IMR-90 (cell line): Measurements from ENCODE around the gene PODNL1. TPM values are rescaled to one million over a fixed set of nuclear protein-coding genes. Genes with fewer than 3 reads are reported as not detected.

Experiments
- ATAC-seq: fragments of 200-7000 bp; cut with Tn5 transposase; 2 replicates; pipeline ENCODE4 v1.9.1; 2020; ENCODE audit warnings: low read depth, mild to moderate bottlenecking, moderate library complexity
- Bru-seq: library from RNA; stranded (reverse); fragments of 400-500 nt; gene quantifications from one replicate; lab custom pipeline; 2021; lab: Mats Ljungman, UMichigan
- BruChase-seq, 2 experiments: library from RNA; stranded (reverse); fragments of 400-500 nt; gene quantifications; one replicate each; lab custom pipeline; 2021; lab: Mats Ljungman, UMichigan
- BruUV-seq: library from RNA; stranded (reverse); fragments of 400-500 nt; replicated peaks from 2 replicates; lab custom pipeline; 2021; lab: Mats Ljungman, UMichigan
- CTCF ChIA-PET: fragments of 300-600 bp; formaldehyde crosslinking; extraction: SDS; loops from one replicate; lab custom pipeline; 2021; ENCODE audit warnings: antibody characterized with exemption; lab: Yijun Ruan, JAX
- POLR2A ChIA-PET: fragments of 300-600 bp; sonication (Branson Sonifier 250); formaldehyde crosslinking; loops from one replicate; lab custom pipeline; 2022; ENCODE audit warnings: antibody characterized with exemption; ENCODE audit not compliant: unreplicated experiment; lab: Charles Lee
- DNase-seq: peaks from one replicate; pipeline ENCODE4 v3.0.0; 2013
- H2AFZ ChIP-seq: replicated peaks from 2 replicates; pipeline ENCODE3; 2013; ENCODE audit warnings: low read length, mild to moderate bottlenecking; ENCODE audit not compliant: poor library complexity
- H2AK5ac ChIP-seq: 2 replicates; pipeline ENCODE4 v1.6.1; 2013; ENCODE audit warnings: low read depth, low read length, inconsistent platforms
- H2AK9ac ChIP-seq: replicated peaks from 2 replicates; pipeline ENCODE3; 2013; ENCODE audit warnings: mild to moderate bottlenecking, low read depth, low read length, moderate library complexity; ENCODE audit not compliant: poor library complexity
- H2BK120ac ChIP-seq: 2 replicates; pipeline ENCODE4 v1.6.1; 2013; ENCODE audit warnings: low read depth, low read length, inconsistent platforms
- H2BK15ac ChIP-seq: 3 replicates; pipeline ENCODE4 v1.6.1; 2013; ENCODE audit warnings: low read depth, low read length, inconsistent platforms
- H2BK20ac ChIP-seq: 2 replicates; pipeline ENCODE4 v1.6.1; 2013; ENCODE audit warnings: low read depth, mild to moderate bottlenecking, inconsistent platforms, low read length, moderate library complexity
- H2BK5ac ChIP-seq: 2 replicates; pipeline ENCODE4 v1.6.1; 2013; ENCODE audit warnings: mild to moderate bottlenecking, low read depth, low read length, inconsistent platforms; ENCODE audit not compliant: poor library complexity, severe bottlenecking
- H3K14ac ChIP-seq: replicated peaks from 2 replicates; pipeline ENCODE4 v1.6.1; 2013; ENCODE audit warnings: low read depth, low read length, inconsistent platforms
- H3K18ac ChIP-seq: 2 replicates; pipeline ENCODE4 v1.6.1; 2013; ENCODE audit warnings: low read depth, low read length, control low read depth
- H3K23ac ChIP-seq: 2 replicates; pipeline ENCODE4 v1.6.1; 2013; ENCODE audit warnings: low read depth, low read length, inconsistent platforms
- H3K27ac ChIP-seq: 2 replicates; pipeline ENCODE4 v1.5.1; 2013; ENCODE audit warnings: mild to moderate bottlenecking, control low read depth, low read length; ENCODE audit not compliant: insufficient read depth
- H3K27me3 ChIP-seq: 2 replicates; pipeline ENCODE4 v1.6.1; 2013; ENCODE audit warnings: low read length; ENCODE audit not compliant: control insufficient read depth, insufficient read depth
- H3K36me3 ChIP-seq: 2 replicates; pipeline ENCODE4 v1.6.1; 2013; ENCODE audit warnings: low read length, mixed read lengths; ENCODE audit not compliant: control insufficient read depth, insufficient read depth
- H3K4ac ChIP-seq: 2 replicates; pipeline ENCODE4 v1.6.1; 2013; ENCODE audit warnings: low read depth, low read length, inconsistent platforms
- H3K4me1 ChIP-seq: 2 replicates; pipeline ENCODE4 v1.6.1; 2013; ENCODE audit warnings: low read length, mixed read lengths; ENCODE audit not compliant: control insufficient read depth, insufficient read depth
- H3K4me2 ChIP-seq: 2 replicates; pipeline ENCODE4 v1.6.1; 2013; ENCODE audit warnings: low read depth, mild to moderate bottlenecking, control low read depth, low read length, moderate library complexity
- H3K4me3 ChIP-seq: 2 replicates; pipeline ENCODE4 v1.5.1; 2013; ENCODE audit warnings: low read depth, mild to moderate bottlenecking, control low read depth, low read length, moderate library complexity; ENCODE audit not compliant: insufficient read depth
- H3K56ac ChIP-seq: 2 replicates; pipeline ENCODE4 v1.6.1; 2013; ENCODE audit warnings: low read length, inconsistent platforms; ENCODE audit not compliant: insufficient read depth; ENCODE audit errors: extremely low read depth
- H3K79me1 ChIP-seq, 2 experiments: 2 replicates each; pipeline ENCODE4 v1.6.1; 2013; ENCODE audit warnings: low read length in 2 of 2, inconsistent platforms in 1 of 2, low read depth in 1 of 2
- H3K9ac ChIP-seq: 2 replicates; pipeline ENCODE4 v1.6.1; 2013; ENCODE audit warnings: low read depth, low read length, control low read depth
- H3K9me1 ChIP-seq: 2 replicates; pipeline ENCODE4 v1.6.1; 2013; ENCODE audit warnings: low read length, inconsistent platforms; ENCODE audit not compliant: insufficient read depth
- H3K9me3 ChIP-seq: 2 replicates; pipeline ENCODE4 v1.6.1; 2013; ENCODE audit warnings: low read length; ENCODE audit not compliant: control insufficient read depth, insufficient read depth
- H4K20me1 ChIP-seq: 2 replicates; pipeline ENCODE4 v1.6.1; 2013; ENCODE audit warnings: low read length, inconsistent platforms; ENCODE audit not compliant: insufficient read depth
- H4K5ac ChIP-seq: 2 replicates; pipeline ENCODE4 v1.6.1; 2013; ENCODE audit warnings: mild to moderate bottlenecking, low read depth, low read length, control low read depth
- H4K8ac ChIP-seq, 2 experiments: 2 replicates each; pipeline ENCODE4 v1.6.1; 2013; ENCODE audit warnings: low read depth in 2 of 2, low read length in 2 of 2, control low read depth in 1 of 2, inconsistent platforms in 1 of 2
- H4K91ac ChIP-seq: 2 replicates; pipeline ENCODE4 v1.6.1; 2013; ENCODE audit warnings: low read depth, low read length, inconsistent platforms; ENCODE audit not compliant: insufficient read depth
- CEBPB ChIP-seq: IDR thresholded peaks from 2 replicates; pipeline ENCODE4 v1.6.1; 2012; ENCODE audit warnings: low read depth, low read length, improper control_type of control experiment
- CHD1 ChIP-seq: IDR thresholded peaks from 2 replicates; pipeline ENCODE4 v1.6.1; 2012; ENCODE audit warnings: low read depth, low read length, improper control_type of control experiment
- CTCF ChIP-seq: conservative IDR thresholded peaks from 2 replicates; pipeline ENCODE4 v1.5.1; 2012; ENCODE audit warnings: mild to moderate bottlenecking, low read depth, low read length, improper control_type of control experiment
- FOS ChIP-seq: fragments of 150-350 bp; IDR thresholded peaks from 2 replicates; pipeline ENCODE4 v1.6.1; 2016; ENCODE audit warnings: low read depth, low read length
- MAFK ChIP-seq: IDR thresholded peaks from 2 replicates; pipeline ENCODE4 v1.6.1; 2012; ENCODE audit warnings: low read depth, low read length, improper control_type of control experiment
- MAZ ChIP-seq: IDR thresholded peaks from 2 replicates; pipeline ENCODE4 v1.6.1; 2012; ENCODE audit warnings: low read depth, mild to moderate bottlenecking, low read length, improper control_type of control experiment, moderate library complexity, borderline replicate concordance
- NFE2L2 ChIP-seq: fragments of 150-350 bp; IDR thresholded peaks from 2 replicates; pipeline ENCODE4 v1.6.1; 2016; ENCODE audit warnings: low read depth, mild to moderate bottlenecking, low read length
- POLR2A ChIP-seq: IDR thresholded peaks from 2 replicates; pipeline ENCODE4 v1.6.1; 2012; ENCODE audit warnings: mild to moderate bottlenecking, low read depth, low read length
- RAD21 ChIP-seq: IDR thresholded peaks from 2 replicates; pipeline ENCODE4 v1.6.1; 2012; ENCODE audit warnings: low read length, improper control_type of control experiment
- RFX5 ChIP-seq: IDR thresholded peaks from 2 replicates; pipeline ENCODE4 v1.8.0; 2012; ENCODE audit warnings: low read depth, mild to moderate bottlenecking, low read length, moderate library complexity
- SMC3 ChIP-seq: fragments of 150-350 bp; IDR thresholded peaks from 2 replicates; pipeline ENCODE4 v1.6.1; 2016; ENCODE audit warnings: low read depth, mild to moderate bottlenecking, antibody characterized with exemption, low read length, moderate library complexity
- WGBS, 2 experiments: methylation state at CpG; one replicate each; pipeline versions ENCODE4 v1.1.5 to v1.1.7; 2013; ENCODE audit warnings: missing lambda C conversion rate in 2 of 2; ENCODE audit not compliant: insufficient read length in 1 of 2; ENCODE audit errors: extremely low coverage in 2 of 2; 5-methylcytosine and 5-hydroxymethylcytosine counted together
- dilution Hi-C: fragments of 300-500 bp; cut with HindIII; formaldehyde crosslinking; loops from one replicate; pipeline ENCODE4 v1.14.3; 2018; ENCODE audit warnings: low sequenced_read_pairs; ENCODE audit not compliant: unreplicated experiment
- in situ Hi-C: fragments of 300-500 bp; cut with MboI; formaldehyde crosslinking; loops from 3 replicates; pipeline ENCODE4 v1.14.3; 2019; ENCODE audit warnings: low sequenced_read_pairs, inconsistent platforms, mixed read lengths
- intact Hi-C: fragments of 100-400 bp; cut with micrococcal nuclease; formaldehyde crosslinking; loops from 2 replicates; pipeline ENCODE4 v1.10.0; 2022
- long read RNA-seq: library from polyadenylated mRNA; unstranded; transcript quantifications from one replicate; pipeline ENCODE4 v2.0.0, GENCODE V29; 2021; ENCODE audit not compliant: unreplicated experiment
- polyA plus RNA-seq, 3 experiments: library from polyadenylated mRNA; depleted of rRNA; stranded (reverse); fragments of >200 nt; gene quantifications; 2 replicates each; pipeline ENCODE4 v1.2.3, GENCODE V29; 2012; ENCODE audit warnings: low replicate concordance in 1 of 3
- total RNA-seq: library from RNA; depleted of rRNA; stranded (reverse); fragments of >200 nt; gene quantifications from 2 replicates; pipeline ENCODE4 v1.2.3, GENCODE V29; 2012; rRNA removed

PODNL1 gene, protein sequence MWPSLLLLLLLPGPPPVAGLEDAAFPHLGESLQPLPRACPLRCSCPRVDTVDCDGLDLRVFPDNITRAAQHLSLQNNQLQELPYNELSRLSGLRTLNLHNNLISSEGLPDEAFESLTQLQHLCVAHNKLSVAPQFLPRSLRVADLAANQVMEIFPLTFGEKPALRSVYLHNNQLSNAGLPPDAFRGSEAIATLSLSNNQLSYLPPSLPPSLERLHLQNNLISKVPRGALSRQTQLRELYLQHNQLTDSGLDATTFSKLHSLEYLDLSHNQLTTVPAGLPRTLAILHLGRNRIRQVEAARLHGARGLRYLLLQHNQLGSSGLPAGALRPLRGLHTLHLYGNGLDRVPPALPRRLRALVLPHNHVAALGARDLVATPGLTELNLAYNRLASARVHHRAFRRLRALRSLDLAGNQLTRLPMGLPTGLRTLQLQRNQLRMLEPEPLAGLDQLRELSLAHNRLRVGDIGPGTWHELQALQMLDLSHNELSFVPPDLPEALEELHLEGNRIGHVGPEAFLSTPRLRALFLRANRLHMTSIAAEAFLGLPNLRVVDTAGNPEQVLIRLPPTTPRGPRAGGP
- total RNA-seq (under 0.01 TPM in 2 replicates), polyA plus RNA-seq (2012; rRNA removed) (2.3 and 2.4 TPM in 2 replicates), Bru-seq, nascent RNA (percentile 24 among the genes with signal in this experiment), BruChase-seq, experiment 1, labeled RNA remaining after a 6-hour chase (percentile 39 among the genes with signal in this experiment), BruChase-seq, experiment 2, labeled RNA remaining after a 2-hour chase (percentile 38 among the genes with signal in this experiment)
- polyA plus RNA-seq (2012; cell fraction: cytosol; rRNA removed), result 4.0 and 5.7 TPM in 2 replicates
- polyA plus RNA-seq (2012; cell fraction: nucleus; rRNA removed; ENCODE audit: low replicate concordance), result 2.6 and 6.9 TPM in 2 replicates
- long read RNA-seq, partial matches to known transcripts, result 7 of 24 reads
- long read RNA-seq, other reads (novel, unspliced or antisense), result 15 of 24 reads

DNA sequence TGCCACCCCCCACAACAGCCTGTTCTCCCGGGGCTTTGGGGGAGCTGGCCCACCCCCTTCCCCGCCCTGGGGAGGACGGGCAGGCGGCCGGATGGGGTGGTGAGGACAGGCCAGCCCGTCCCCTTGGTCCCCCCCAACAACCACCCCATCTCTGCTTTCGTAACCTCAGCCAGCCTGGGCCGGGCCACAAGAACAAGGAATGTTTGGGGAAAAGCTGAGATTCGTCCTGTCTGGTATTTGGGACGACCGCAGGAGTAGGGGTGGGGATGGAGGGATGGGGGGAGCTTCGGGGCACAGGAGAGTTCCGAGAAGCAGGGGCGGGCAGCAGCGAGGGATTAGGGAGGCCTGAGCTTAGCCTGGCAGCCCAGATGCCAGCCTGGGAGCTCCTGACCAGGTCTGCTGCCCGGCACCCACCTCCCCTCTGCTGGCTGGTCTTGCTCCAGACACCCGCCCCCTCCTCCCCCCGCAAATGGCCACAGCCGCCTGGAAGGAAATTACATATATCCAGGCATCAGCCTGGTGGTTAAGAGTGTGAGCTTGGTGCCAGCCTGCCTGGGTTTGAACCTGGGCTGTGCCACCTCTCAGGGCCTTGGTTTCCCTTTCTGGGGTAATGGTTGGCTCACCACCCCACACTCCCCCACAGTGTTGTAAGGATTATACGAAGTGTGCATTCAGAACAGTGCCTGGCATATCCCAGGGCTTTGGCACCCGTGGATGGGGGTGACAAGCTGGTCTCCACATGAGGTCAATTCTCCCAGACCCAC is at the start of gene PODNL1:
Gene PODNL1, minus strand, starts transcription at position 117 of the 764 bp plus-strand sequence. CDS start 236 bp downstream, outside the sequence.
- BruUV-seq, result no TSS peak
- Histone ChIP-seq H3K27ac (peak within 1 kb of the TSS; percentile 47), H4K20me1 (no peaks in the 10 kb centered on the region), H2AK9ac (peak within 1 kb of the TSS; percentile 55), H3K36me3 (peaks cover 5% of the 10 kb centered on the region; the same call in 1 of the 2 replicates), H2BK120ac (peak within 1 kb of the TSS; percentile 79), H3K4me1 (peaks cover 7% of the 10 kb centered on the region), H3K4ac (peak within 1 kb of the TSS; percentile 61), H2BK15ac (peak within 1 kb of the TSS; percentile 97), H3K79me1 (peaks cover 0 to 4% of the 10 kb centered on the region in 2 experiments; a peak in 1 of 4 replicates), H3K23ac (peak within 1 kb of the TSS; percentile 71), H2BK20ac (peak within 1 kb of the TSS; percentile 61), H3K9me1 (peaks cover 5% of the 10 kb centered on the region), H2BK5ac (peak within 1 kb of the TSS; percentile 2), H4K5ac (peak within 1 kb of the TSS; percentile 70), H3K27me3 (no peaks in the 10 kb centered on the region), H3K14ac (peak within 1 kb of the TSS; percentile 59; the same call in 1 of the 2 replicates), H3K9ac (peak within 1 kb of the TSS; percentile 24), H2AFZ (peak within 1 kb of the TSS; percentile 86), H3K18ac (peak within 1 kb of the TSS; percentile 32), H3K56ac (no peak within 1 kb of the TSS), H3K9me3 (no peaks in the 10 kb centered on the region), H4K8ac (peak within 1 kb of the TSS; percentile 32 to 43; a peak in 3 of 4 replicates), H3K4me2 (peak within 1 kb of the TSS; percentile 83), H4K91ac (peak within 1 kb of the TSS; percentile 72), H2AK5ac (peak within 1 kb of the TSS; percentile 83), H3K4me3 (peak within 1 kb of the TSS; percentile 51)
- CTCF ChIA-PET, result interaction anchor here (0.7 to 2.7 kb wide), 3 partner anchors 14 to 57 kb away, joined by 3 to 8 read pairs (median 3); partner anchors contain the start of gene DCAF15
- intact Hi-C loops, result no loop called here
- POLR2A ChIA-PET, result interaction anchor here (0.8 kb wide), 2 partner anchors 10 to 15 kb away, joined by 3 to 11 read pairs; no protein-coding TSS in a partner anchor
- DNase-seq (peak; percentile 53), ATAC-seq (peak; percentile 91)
- in situ Hi-C loops, result no loop called here
- TF ChIP-seq CTCF (no peak), CHD1 (no peak), POLR2A (no peak), MAFK (no peak), CEBPB (peak; percentile 61), NFE2L2 (no peak), FOS (no peak), RAD21 (no peak), MAZ (peak; percentile 52; the same call in 1 of the 2 replicates), SMC3 (no peak), RFX5 (no peak)
- WGBS, 2 experiments, result no CpG with 5 or more reads among the region's 21 CpGs
- dilution Hi-C loops, result no loop called here
